Uterus (tissue), 4 donors: ENCODE data around the gene ZBTB44. TPM values are rescaled to one million over a fixed set of nuclear protein-coding genes. Genes with fewer than 3 reads are reported as not detected.

Experiments used
- DNase-seq, 2 donors: peaks; one replicate each; pipeline ENCODE4 v3.0.0-alpha.2; 2019 to 2020
- H3K27ac ChIP-seq, 2 donors: fragments of 200-600 bp; sonication (generic); 1 replicate in 1 of 2; 2 replicates in 1 of 2; pipeline ENCODE4 v1.5.1; 2016 to 2018
- H3K27me3 ChIP-seq, 2 donors: fragments of 200-600 bp; sonication (generic); one replicate each; pipeline ENCODE4 v1.5.1; 2018 to 2019; ENCODE audit warnings: control low read depth in 1 of 2
- H3K36me3 ChIP-seq, 2 donors: fragments of 200-600 bp; sonication (generic); one replicate each; pipeline ENCODE4 v1.5.1; 2019; ENCODE audit warnings: control low read depth in 1 of 2
- H3K4me1 ChIP-seq, 2 donors: fragments of 200-600 bp; sonication (generic); one replicate each; pipeline ENCODE4 v1.5.1; 2018 to 2019; ENCODE audit warnings: control low read depth in 1 of 2
- H3K4me3 ChIP-seq, 2 donors: fragments of 200-600 bp; sonication (generic); 1 replicate in 1 of 2; 2 replicates in 1 of 2; pipeline ENCODE4 v1.5.1; 2018 to 2019; ENCODE audit warnings: mild to moderate bottlenecking in 1 of 2
- H3K9me3 ChIP-seq, 2 donors: fragments of 200-600 bp; sonication (generic); one replicate each; pipeline ENCODE4 v1.5.1; 2019; ENCODE audit warnings: control low read depth in 1 of 2
- POLR2A ChIP-seq, 2 donors: fragments of 450-650 bp; IDR thresholded peaks; one replicate each; pipeline ENCODE4 v1.6.1; 2016; ENCODE audit warnings: antibody characterized with exemption in 2 of 2, mild to moderate bottlenecking in 1 of 2, moderate library complexity in 1 of 2
- intact Hi-C: fragments of 100-400 bp; cut with DNase I; formaldehyde crosslinking; loops from one replicate; pipeline ENCODE4 v1.15.1; 2023; ENCODE audit warnings: low total_unique reads
- total RNA-seq, 4 donors: library from RNA; depleted of rRNA in 3 of 4; stranded (reverse); fragments of >200 nt in 3 of 4; gene quantifications; one replicate each; pipeline versions ENCODE4 v1.1.0 to v1.2.4, GENCODE V29; 2014 to 2023
- TF ChIP-seq, protein P1 (sequence below), 4 experiments: fragments of 200-600 bp in 2 of 4; fragments of 450-650 bp in 2 of 4; sonication (generic) in 2 of 4; IDR thresholded peaks; one replicate each; pipeline ENCODE4 v1.5.1; 2016 to 2019; ENCODE audit warnings: antibody characterized with exemption in 4 of 4, mild to moderate bottlenecking in 2 of 4, moderate library complexity in 1 of 4
- donor health status: DM: yes; HTN: yes; CAD: no.

Gene ZBTB44
- total RNA-seq, 4 donors from 2014 or later: 57.4 to 126 (median 95.5) TPM

DNA sequence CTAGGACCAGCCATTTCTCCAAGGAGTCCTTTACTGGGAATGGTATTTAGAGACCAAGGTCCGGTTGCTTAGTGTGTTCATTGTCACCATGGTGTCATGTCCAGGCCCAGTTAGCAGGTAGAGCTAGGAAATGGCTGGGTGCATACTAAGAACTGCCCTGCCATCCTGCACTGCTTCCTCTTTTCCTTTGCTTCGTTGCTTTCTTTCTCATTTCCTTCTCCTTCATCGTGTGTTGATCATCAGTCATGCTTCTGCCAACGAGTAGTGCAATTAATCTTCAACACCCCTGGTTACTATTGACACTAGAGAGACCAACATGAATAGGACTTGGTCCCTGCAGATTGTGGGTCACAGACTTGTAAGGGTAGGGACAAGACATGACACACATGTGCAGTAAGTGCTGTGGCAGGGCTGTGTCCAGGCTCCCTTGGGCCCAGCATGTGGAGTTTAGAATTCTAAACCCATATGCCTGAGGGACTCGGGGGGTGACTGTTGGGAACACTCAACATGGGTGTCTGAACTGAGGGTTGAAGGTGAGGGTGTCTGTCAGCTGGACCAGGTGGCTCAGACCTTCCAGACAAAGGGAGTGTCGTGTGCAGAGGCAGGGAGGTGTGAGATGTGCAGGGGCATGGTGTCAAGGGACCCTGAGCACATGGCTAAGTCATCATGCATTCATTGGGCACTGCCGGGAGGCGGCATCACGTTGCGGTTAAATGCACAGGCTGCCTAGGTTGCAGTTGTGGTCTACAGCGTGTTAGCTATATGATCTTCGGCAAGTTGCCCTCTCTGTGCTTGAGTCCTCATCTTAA, 112.5 kb downstream of the ZBTB44 start:
- TF ChIP-seq, protein P1, sequence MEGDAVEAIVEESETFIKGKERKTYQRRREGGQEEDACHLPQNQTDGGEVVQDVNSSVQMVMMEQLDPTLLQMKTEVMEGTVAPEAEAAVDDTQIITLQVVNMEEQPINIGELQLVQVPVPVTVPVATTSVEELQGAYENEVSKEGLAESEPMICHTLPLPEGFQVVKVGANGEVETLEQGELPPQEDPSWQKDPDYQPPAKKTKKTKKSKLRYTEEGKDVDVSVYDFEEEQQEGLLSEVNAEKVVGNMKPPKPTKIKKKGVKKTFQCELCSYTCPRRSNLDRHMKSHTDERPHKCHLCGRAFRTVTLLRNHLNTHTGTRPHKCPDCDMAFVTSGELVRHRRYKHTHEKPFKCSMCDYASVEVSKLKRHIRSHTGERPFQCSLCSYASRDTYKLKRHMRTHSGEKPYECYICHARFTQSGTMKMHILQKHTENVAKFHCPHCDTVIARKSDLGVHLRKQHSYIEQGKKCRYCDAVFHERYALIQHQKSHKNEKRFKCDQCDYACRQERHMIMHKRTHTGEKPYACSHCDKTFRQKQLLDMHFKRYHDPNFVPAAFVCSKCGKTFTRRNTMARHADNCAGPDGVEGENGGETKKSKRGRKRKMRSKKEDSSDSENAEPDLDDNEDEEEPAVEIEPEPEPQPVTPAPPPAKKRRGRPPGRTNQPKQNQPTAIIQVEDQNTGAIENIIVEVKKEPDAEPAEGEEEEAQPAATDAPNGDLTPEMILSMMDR (IDR thresholded peaks at IDR 0.05): no peak
- no peak for TF ChIP-seq POLR2A (IDR thresholded peaks at IDR 0.05)
- no peaks in the 10 kb centered on the region for H3K9me3 ChIP-seq
- H3K27ac ChIP-seq: no peak overlapping the region
- H3K4me1 ChIP-seq: no peaks in the 10 kb centered on the region
- no peak for DNase-seq
- intact Hi-C loops: no loop called here
- H3K36me3 ChIP-seq: no peaks in the 10 kb centered on the region
- no peak overlapping the region for H3K4me3 ChIP-seq
- no peaks in the 10 kb centered on the region for H3K27me3 ChIP-seq

- no peak for TF ChIP-seq POLR2A (IDR thresholded peaks at IDR 0.05)
- TF ChIP-seq, protein P1 (IDR thresholded peaks at IDR 0.05): no peak
- intact Hi-C loops: no loop called here
- Histone ChIP-seq H3K9me3 (no peaks in the 10 kb centered on the region), H3K27me3 (no peaks in the 10 kb centered on the region), H3K36me3 (no peaks in the 10 kb centered on the region), H3K27ac (no peak overlapping the region), H3K4me1 (no peaks in the 10 kb centered on the region), H3K4me3 (no peak overlapping the region)
- DNase-seq: no peak
Observed at GRCh38 chr11:130201026-130201425, 113.7 kb downstream of the ZBTB44 start.

DNA sequence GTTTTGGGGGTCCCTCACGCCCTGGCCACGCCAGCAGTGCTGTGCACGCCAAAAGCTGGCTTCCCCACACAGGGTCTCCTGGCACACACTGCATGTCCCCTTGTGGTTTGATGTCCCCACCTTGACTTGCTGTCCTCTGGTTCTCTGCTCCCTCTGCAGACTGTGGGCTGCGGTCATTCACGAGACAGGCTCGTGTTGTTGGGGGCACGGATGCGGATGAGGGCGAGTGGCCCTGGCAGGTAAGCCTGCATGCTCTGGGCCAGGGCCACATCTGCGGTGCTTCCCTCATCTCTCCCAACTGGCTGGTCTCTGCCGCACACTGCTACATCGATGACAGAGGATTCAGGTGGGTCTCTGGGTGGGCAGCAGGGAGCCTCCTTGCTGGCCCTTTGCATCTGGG, 114.9 kb downstream of the ZBTB44 start:
- intact Hi-C loops: no loop called here
- H3K36me3 ChIP-seq: no peaks in the 10 kb centered on the region
- H3K27me3 ChIP-seq: no peaks in the 10 kb centered on the region
- no peaks in the 10 kb centered on the region for H3K9me3 ChIP-seq
- H3K4me1 ChIP-seq: no peaks in the 10 kb centered on the region
- DNase-seq: no peak
- TF ChIP-seq, protein P1 (IDR thresholded peaks at IDR 0.05): no peak
- no peak for TF ChIP-seq POLR2A (IDR thresholded peaks at IDR 0.05)
- H3K4me3 ChIP-seq: no peak overlapping the region
- H3K27ac ChIP-seq: no peak overlapping the region

DNA sequence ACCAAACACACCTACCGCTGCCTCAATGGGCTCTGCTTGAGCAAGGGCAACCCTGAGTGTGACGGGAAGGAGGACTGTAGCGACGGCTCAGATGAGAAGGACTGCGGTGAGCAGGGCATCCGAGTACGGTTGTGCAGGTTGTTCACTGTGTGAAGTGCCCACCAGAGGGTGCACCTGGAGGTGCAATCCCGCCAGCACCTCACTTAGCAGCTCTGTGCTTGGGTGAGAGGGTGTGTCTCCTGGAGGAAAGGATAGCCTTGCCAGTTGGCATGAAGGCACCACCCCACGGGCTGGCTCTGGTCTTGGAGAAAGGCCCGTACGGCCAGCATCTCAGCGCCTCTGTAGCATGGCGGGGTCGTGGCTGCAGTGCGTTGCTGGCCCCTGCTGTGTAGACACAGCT, 115.8 kb downstream of the ZBTB44 start:
- Histone ChIP-seq H3K9me3 (no peaks in the 10 kb centered on the region), H3K27ac (no peak overlapping the region), H3K4me3 (no peak overlapping the region), H3K36me3 (no peaks in the 10 kb centered on the region), H3K27me3 (no peaks in the 10 kb centered on the region), H3K4me1 (no peaks in the 10 kb centered on the region)
- intact Hi-C loops: no loop called here
- no peak for TF ChIP-seq POLR2A (IDR thresholded peaks at IDR 0.05)
- TF ChIP-seq, protein P1 (IDR thresholded peaks at IDR 0.05): no peak
- no peak for DNase-seq

DNA sequence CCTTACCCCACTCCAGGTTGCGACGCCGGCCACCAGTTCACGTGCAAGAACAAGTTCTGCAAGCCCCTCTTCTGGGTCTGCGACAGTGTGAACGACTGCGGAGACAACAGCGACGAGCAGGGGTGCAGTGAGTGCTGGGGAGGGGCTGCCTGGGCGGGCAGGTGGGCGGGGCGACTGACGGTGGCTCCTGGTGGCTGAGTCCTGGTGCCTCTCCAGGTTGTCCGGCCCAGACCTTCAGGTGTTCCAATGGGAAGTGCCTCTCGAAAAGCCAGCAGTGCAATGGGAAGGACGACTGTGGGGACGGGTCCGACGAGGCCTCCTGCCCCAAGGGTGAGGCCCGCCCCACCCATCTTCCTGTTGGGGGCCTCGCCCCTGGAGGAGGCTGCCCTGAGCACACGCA, 116.4 kb downstream of the ZBTB44 start:
- Histone ChIP-seq H3K36me3 (no peaks in the 10 kb centered on the region), H3K4me1 (no peaks in the 10 kb centered on the region), H3K4me3 (no peak overlapping the region), H3K9me3 (no peaks in the 10 kb centered on the region), H3K27ac (no peak overlapping the region), H3K27me3 (no peaks in the 10 kb centered on the region)
- no peak for DNase-seq
- no peak for TF ChIP-seq POLR2A (IDR thresholded peaks at IDR 0.05)
- TF ChIP-seq, protein P1 (IDR thresholded peaks at IDR 0.05): no peak
- intact Hi-C loops: no loop called here
